Left cardiac atrium (tissue), 4 donors: ENCODE results near the gene TUSC2. TPM values are rescaled to one million over a fixed set of nuclear protein-coding genes. Genes with fewer than 3 reads are reported as not detected.
A peak's percentile ranks its signal among the peaks of the same experiment; 100 is the strongest.
"Not testable (repeated sequence)": the region's sequence is repeated elsewhere in the genome, so short reads cannot be mapped to it uniquely, and the experiment has no call there.

ENCODE experiments used
- ATAC-seq, 2 donors: fragments of 200-7000 bp; cut with Tn5 transposase; one replicate each; pipeline ENCODE4 v1.9.1; 2020; ENCODE audit warnings: mild to moderate bottlenecking in 2 of 2, moderate library complexity in 2 of 2
- DNase-seq: peaks from one replicate; pipeline ENCODE4 v3.0.0-alpha.2; 2020
- intact Hi-C, 2 donors: fragments of 100-400 bp; cut with DNase I; formaldehyde crosslinking; loops; one replicate each; pipeline versions ENCODE4 v1.14.1 to v1.15.1; 2022 to 2023
- total RNA-seq, 2 donors: library from RNA; stranded (reverse); fragmentation: NEBNext Ultra II Directional; extraction: Animal tissue kit (Norgen Biotek cat#: 25700); gene quantifications; one replicate each; pipeline ENCODE4 v1.2.1, GENCODE V29; 2021
- donor health status: DM: no; HTN: yes; CAD: no.
- donor health status: DM: no; HTN: yes; CAD: no; lungs with severe emphysema.
- donor health status: DM: yes; HTN: yes; CAD: no.
- donor health status: Dilated cardiomyopathy.

TUSC2 gene
- total RNA-seq, 2 donors from 2014 or later: 26.2 to 27.5 TPM

GRCh38 chr3:50288387-50289007 lies 39.5 kb downstream of the TUSC2 start:
- intact Hi-C loops: no loop called here
- DNase-seq: no peak
- no peak for ATAC-seq

- no peak for DNase-seq
- ATAC-seq: peak in 1 of 2 donors; percentile 58
- intact Hi-C loops: no loop called here
These were observed 40.8 kb downstream of the TUSC2 start for GRCh38 chr3:50287262-50287661.

- intact Hi-C loops: no loop called here
- DNase-seq (no peak), ATAC-seq (peak in 1 of 2 donors; percentile 2)
These were observed 41.4 kb downstream of the TUSC2 start for GRCh38 chr3:50286322-50287227.

- ATAC-seq, intact Hi-C loops, DNase-seq: not testable (repeated sequence)
These were observed 43.9 kb downstream of the TUSC2 start for GRCh38 chr3:50284121-50284520.

- intact Hi-C loops: no loop called here
- ATAC-seq: peak in 1 of 2 donors; percentile 3
- DNase-seq: no peak
These were observed 48.6 kb downstream of the TUSC2 start for GRCh38 chr3:50279255-50280016.

GRCh38 chr3:50278880-50279224 lies 49.2 kb downstream of the TUSC2 start, which contains the start of gene LSMEM2:
LSMEM2 (plus strand) TSS chr3:50279087; CDS start chr3:50279114, 27 bp downstream.
- intact Hi-C loops: no loop called here
- DNase-seq: no peak
- peak; percentile 73 to 86 for ATAC-seq

- peak; percentile 1 to 4 for ATAC-seq
These were observed 49.7 kb downstream of the TUSC2 start for GRCh38 chr3:50278123-50278879.

GRCh38 chr3:50276762-50277101 lies 51.3 kb downstream of the TUSC2 start:
- no peak for ATAC-seq
- DNase-seq: no peak
- intact Hi-C loops: no loop called here

More at GRCh38 chr3:50278123-50278879, 49.7 kb downstream of the TUSC2 start:
- no peak for DNase-seq
- intact Hi-C loops: no loop called here

GRCh38 chr3:50275996-50276761 lies 51.8 kb downstream of the TUSC2 start:
- DNase-seq (no peak), ATAC-seq (no peak)
- intact Hi-C loops: loop anchor here in 1 of 2 donors (2.0 kb wide), 1 partner anchor 49 kb away; no protein-coding TSS in a partner anchor

GRCh38 chr3:50275141-50275995 lies 52.7 kb downstream of the TUSC2 start:
- no peak for DNase-seq
- no peak for ATAC-seq
- intact Hi-C loops: loop anchor here in 1 of 2 donors (2.0 kb wide), 1 partner anchor 49 kb away; no protein-coding TSS in a partner anchor

Other genes starting within 250 kb of the TUSC2 start
- gene RBM5, start 239.3 kb downstream of the TUSC2 start, total RNA-seq: 10 to 100 TPM; 66.6 to 69.7 TPM
- 10 to 100 TPM; 12.5 to 24.0 TPM for gene SEMA3F, start 172.9 kb downstream of the TUSC2 start, total RNA-seq
- not detected for gene GNAT1, start 136.6 kb downstream of the TUSC2 start, total RNA-seq
- 1 to 10 TPM; 5.2 to 7.7 TPM for gene SLC38A3, start 123.0 kb downstream of the TUSC2 start, total RNA-seq
- gene GNAI2, start 92.0 kb downstream of the TUSC2 start, total RNA-seq: 100 to 1,000 TPM; 179 to 181 TPM
- gene SEMA3B, start 59.1 kb downstream of the TUSC2 start, total RNA-seq: 10 to 100 TPM; 14.3 to 32.6 TPM
- gene LSMEM2, start 49.1 kb downstream of the TUSC2 start, total RNA-seq: 1 to 10 TPM; 1.4 to 6.6 TPM
- 10 to 100 TPM; 53.1 to 68.8 TPM for gene IFRD2, start 35.8 kb downstream of the TUSC2 start, total RNA-seq
- gene HYAL3, start 28.8 kb downstream of the TUSC2 start, total RNA-seq: 1 to 10 TPM; 1.7 to 1.8 TPM
- 1 to 10 TPM; 5.8 to 7.2 TPM for gene NAA80, start 28.8 kb downstream of the TUSC2 start, total RNA-seq
- 10 to 100 TPM; 24.6 to 26.6 TPM for gene HYAL1, start 24.6 kb downstream of the TUSC2 start, total RNA-seq
- gene HYAL2, start 5.5 kb downstream of the TUSC2 start, total RNA-seq: 100 to 1,000 TPM in 1 of 2 donors, 10 to 100 TPM in 1; 53.4 to 103 TPM
- 10 to 100 TPM; 20.7 to 25.6 TPM for gene RASSF1, start 12.6 kb upstream of the TUSC2 start, total RNA-seq
- under 1 TPM in 1 of 2 donors, not detected in 1; 0.29 TPM for gene ZMYND10, start 17.5 kb upstream of the TUSC2 start, total RNA-seq
- gene NPRL2, start 22.6 kb upstream of the TUSC2 start, total RNA-seq: 10 to 100 TPM; 12.6 to 19.9 TPM
- 1 to 10 TPM; 7.6 to 9.2 TPM for gene CYB561D2, start 22.6 kb upstream of the TUSC2 start, total RNA-seq
- 10 to 100 TPM; 28.7 to 33.4 TPM for gene TMEM115, start 31.3 kb upstream of the TUSC2 start, total RNA-seq
- 1 to 10 TPM; 4.6 to 7.8 TPM for gene CACNA2D2, start 175.4 kb upstream of the TUSC2 start, total RNA-seq
- gene C3orf18, start 239.5 kb upstream of the TUSC2 start, total RNA-seq: 10 to 100 TPM; 29.7 to 32.3 TPM
- 10 to 100 TPM; 11.8 to 19.7 TPM for gene HEMK1, start 241.3 kb upstream of the TUSC2 start, total RNA-seq